T-helper 22 cell (primary cell): ENCODE data around the gene EDARADD.
A peak's percentile ranks its signal among the peaks of the same experiment; 100 is the strongest.
"Not testable (repeated sequence)": the region's sequence is repeated elsewhere in the genome, so short reads cannot be mapped to it uniquely, and the experiment has no call there.

ENCODE experiments used
- DNase-seq: peaks from one replicate; pipeline ENCODE4 v3.0.0-alpha.2; 2020; ENCODE audit warnings: low read depth

The EDARADD gene

GRCh38 chr1:236438614-236439013 is 44.5 kb downstream of the EDARADD start:
- no peak for DNase-seq

GRCh38 chr1:236440373-236440772 is 46.3 kb downstream of the EDARADD start:
- no peak for DNase-seq

- no peak for DNase-seq
These were observed 56.7 kb downstream of the EDARADD start for GRCh38 chr1:236450779-236451178.

GRCh38 chr1:236451796-236452373 is 57.8 kb downstream of the EDARADD start:
- DNase-seq: peak; percentile 9

GRCh38 chr1:236455243-236455642 is 61.2 kb downstream of the EDARADD start:
- DNase-seq: no peak

- DNase-seq: no peak
These were observed 63.7 kb downstream of the EDARADD start for GRCh38 chr1:236457775-236458174.

- no peak for DNase-seq
These were observed 64.9 kb downstream of the EDARADD start for GRCh38 chr1:236458996-236459395.

GRCh38 chr1:236460103-236460502 is 66.0 kb downstream of the EDARADD start:
- DNase-seq: no peak

GRCh38 chr1:236464197-236464596 is 70.1 kb downstream of the EDARADD start:
- DNase-seq: not testable (repeated sequence)

- DNase-seq: no peak
These were observed 71.3 kb downstream of the EDARADD start for GRCh38 chr1:236465231-236465958.

GRCh38 chr1:236465959-236466303 is 71.8 kb downstream of the EDARADD start:
- no peak for DNase-seq

- no peak for DNase-seq
These were observed 73.2 kb downstream of the EDARADD start for GRCh38 chr1:236467327-236467641.

GRCh38 chr1:236468625-236469024 is 74.5 kb downstream of the EDARADD start:
- no peak for DNase-seq

GRCh38 chr1:236469466-236469865 is 75.4 kb downstream of the EDARADD start:
- no peak for DNase-seq

GRCh38 chr1:236471096-236471495 is 77.0 kb downstream of the EDARADD start:
- no peak for DNase-seq

- no peak for DNase-seq
These were observed 77.6 kb downstream of the EDARADD start for GRCh38 chr1:236471653-236472052.

- no peak for DNase-seq
These were observed 79.0 kb downstream of the EDARADD start for GRCh38 chr1:236472850-236473788.

- DNase-seq: no peak
These were observed 81.9 kb downstream of the EDARADD start for GRCh38 chr1:236476019-236476418.

GRCh38 chr1:236480758-236481436 is 86.8 kb downstream of the EDARADD start:
- no peak for DNase-seq

GRCh38 chr1:236484310-236484971 is 90.4 kb downstream of the EDARADD start:
- DNase-seq: no peak

- DNase-seq: no peak
These were observed 92.4 kb downstream of the EDARADD start for GRCh38 chr1:236486356-236487002.
